Endothelial cell of umbilical vein (primary cell): ENCODE measurements around the gene LSG1. TPM values are rescaled to one million over a fixed set of nuclear protein-coding genes. Genes with fewer than 3 reads are reported as not detected.

Source experiments
- BruUV-seq: library from RNA; stranded (reverse); fragments of 400-500 nt; replicated peaks from 2 replicates; lab custom pipeline; 2021; lab: Mats Ljungman, UMichigan
- CTCF ChIA-PET: fragments of 300-600, 350-600 bp; sonication (Branson Sonifier 250); formaldehyde crosslinking; loops from one replicate; lab custom pipeline; 2021; ENCODE audit warnings: antibody characterized with exemption, inconsistent platforms; lab: Charles Lee
- POLR2A ChIA-PET: fragments of 300-600, 350-600 bp; sonication (Branson Sonifier 250); formaldehyde crosslinking; loops from one replicate; lab custom pipeline; 2021; ENCODE audit warnings: antibody characterized with exemption, inconsistent platforms; lab: Charles Lee
- DNase-seq: peaks from one replicate; pipeline ENCODE4 v3.0.0-alpha.2; 2011; ENCODE audit warnings: low read depth, low spot score
- FAIRE-seq: peaks from 2 replicates; lab custom pipeline; 2011; peaks lifted over from hg19 to GRCh38; lab: Jason Lieb, UNC
- H2AFZ ChIP-seq: 2 replicates; pipeline ENCODE4 v1.6.0; 2012; ENCODE audit warnings: low read depth, low read length, control low read depth, inconsistent platforms
- H3K27ac ChIP-seq: 2 replicates; pipeline ENCODE4 v1.5.1; 2011; ENCODE audit warnings: low read depth, mild to moderate bottlenecking, control low read depth, low read length, moderate library complexity; ENCODE audit not compliant: insufficient read depth
- H3K27me3 ChIP-seq, 2 experiments: 2 replicates each; pipeline versions ENCODE4 v1.6.0 to v1.6.1; 2011; ENCODE audit warnings: low read length in 2 of 2, mixed read lengths in 1 of 2; ENCODE audit not compliant: control insufficient read depth in 2 of 2, insufficient read depth in 2 of 2
- H3K36me3 ChIP-seq, 2 experiments: 2 replicates in 1 of 2; 3 replicates in 1 of 2; pipeline ENCODE4 v1.5.1; 2011; ENCODE audit warnings: low read length in 2 of 2, mild to moderate bottlenecking in 1 of 2, moderate library complexity in 1 of 2; ENCODE audit not compliant: control insufficient read depth in 2 of 2, insufficient read depth in 2 of 2; ENCODE audit errors: extremely low read depth in 1 of 2
- H3K4me1 ChIP-seq: 3 replicates; pipeline ENCODE4 v1.5.1; 2011; ENCODE audit warnings: mild to moderate bottlenecking, low read length; ENCODE audit not compliant: control insufficient read depth, insufficient read depth; ENCODE audit errors: extremely low read depth
- H3K4me2 ChIP-seq: 2 replicates; pipeline ENCODE4 v1.6.1; 2011; ENCODE audit warnings: low read length, control low read depth, mixed read lengths; ENCODE audit not compliant: insufficient read depth
- H3K4me3 ChIP-seq, 3 experiments: fragments of 200-600 bp in 1 of 3; sonication (generic), shearing (Covaris generic) in 1 of 3; replicated peaks in 1 of 3; 2 replicates each; pipeline ENCODE4 v1.5.1; 2011 to 2016; ENCODE audit warnings: control low read depth in 3 of 3, low read length in 3 of 3, mild to moderate bottlenecking in 2 of 3, inconsistent platforms in 1 of 3, low read depth in 1 of 3, moderate library complexity in 1 of 3; ENCODE audit not compliant: insufficient read depth in 1 of 3
- H3K79me2 ChIP-seq: 2 replicates; pipeline ENCODE4 v1.6.0; 2012; ENCODE audit warnings: low read length, inconsistent platforms; ENCODE audit not compliant: control insufficient read depth, insufficient read depth
- H3K9ac ChIP-seq: replicated peaks from 2 replicates; pipeline ENCODE3; 2011; ENCODE audit warnings: low read length, control low read depth; ENCODE audit not compliant: insufficient read depth; ENCODE audit errors: extremely low read depth
- H3K9me1 ChIP-seq: replicated peaks from 3 replicates; pipeline ENCODE4 v1.6.0; 2011; ENCODE audit warnings: mild to moderate bottlenecking, low read length; ENCODE audit not compliant: control insufficient read depth, insufficient read depth; ENCODE audit errors: extremely low read depth
- H3K9me3 ChIP-seq: replicated peaks from 2 replicates; pipeline ENCODE4 v1.5.1; 2012; ENCODE audit warnings: low read length, inconsistent platforms; ENCODE audit not compliant: control insufficient read depth, insufficient read depth
- H4K20me1 ChIP-seq: replicated peaks from 2 replicates; pipeline ENCODE3; 2011; ENCODE audit warnings: mild to moderate bottlenecking, low read length; ENCODE audit not compliant: control insufficient read depth, insufficient read depth; ENCODE audit errors: extremely low read depth
- EZH2 ChIP-seq: IDR thresholded peaks from 2 replicates; pipeline ENCODE4 v1.6.1; 2012; ENCODE audit warnings: borderline replicate concordance, low read depth, mild to moderate bottlenecking, moderate library complexity, low read length, inconsistent platforms; ENCODE audit not compliant: severe bottlenecking
- FOS ChIP-seq: IDR thresholded peaks from 2 replicates; pipeline ENCODE4 v1.6.1; 2011; ENCODE audit warnings: mild to moderate bottlenecking, low read length, moderate library complexity, borderline replicate concordance; ENCODE audit not compliant: insufficient read depth
- GATA2 ChIP-seq: IDR thresholded peaks from 2 replicates; pipeline ENCODE4 v1.7.0; 2011; ENCODE audit warnings: low read depth, mild to moderate bottlenecking, moderate library complexity, mixed read lengths, low read length; ENCODE audit not compliant: insufficient read length, insufficient read depth
- JUN ChIP-seq: IDR thresholded peaks from 2 replicates; pipeline ENCODE4 v1.6.1; 2011; ENCODE audit warnings: borderline replicate concordance, low read depth; ENCODE audit not compliant: insufficient read length, insufficient read depth
- MYC ChIP-seq: IDR thresholded peaks from one replicate; pipeline ENCODE4 v1.6.1; 2011; ENCODE audit warnings: mild to moderate bottlenecking, low read depth, low read length
- POLR2A ChIP-seq: IDR thresholded peaks from 2 replicates; pipeline ENCODE4 v1.6.1; 2012; ENCODE audit warnings: low read depth, mild to moderate bottlenecking, control low read depth, low read length
- POLR2AphosphoS5 ChIP-seq: IDR thresholded peaks from 2 replicates; pipeline ENCODE4 v1.6.1; 2012; ENCODE audit warnings: low read depth, mild to moderate bottlenecking, control low read depth, low read length, moderate library complexity; ENCODE audit not compliant: insufficient read depth
- dilution Hi-C: fragments of 300-500 bp; cut with MboI; formaldehyde crosslinking; loops from one replicate; pipeline ENCODE4 v1.15.0; 2019; ENCODE audit warnings: low sequenced_read_pairs; ENCODE audit not compliant: extremely low pct_ligation_motif_present
- intact Hi-C: fragments of 100-400 bp; cut with micrococcal nuclease; formaldehyde crosslinking; loops from one replicate; pipeline ENCODE4 v1.10.0; 2022
- polyA plus RNA-seq, 4 experiments: library from polyadenylated mRNA; depleted of rRNA in 3 of 4; stranded (reverse) in 3 of 4; unstranded in 1 of 4; fragments of >200 nt; gene quantifications; 2 replicates each; pipeline versions ENCODE4 v1.2.1 to v1.2.3, GENCODE V29; 2011 to 2012; ENCODE audit warnings: missing spikeins in 1 of 4
- total RNA-seq: library from RNA; stranded (reverse); gene quantifications from 2 replicates; pipeline ENCODE4 v1.2.3, GENCODE V29; 2021
- TF ChIP-seq, protein P1 (sequence below): IDR thresholded peaks from 2 replicates; pipeline ENCODE4 v1.6.1; 2011; ENCODE audit not compliant: insufficient read depth, insufficient read length
- TF ChIP-seq, protein P2 (sequence below), 2 donors: IDR thresholded peaks; 1 replicate in 1 of 2; 2 replicates in 1 of 2; pipeline ENCODE4 v1.5.1; 2011; ENCODE audit warnings: low read length in 2 of 2, mild to moderate bottlenecking in 2 of 2, moderate library complexity in 2 of 2, control low read depth in 1 of 2, inconsistent platforms in 1 of 2, low read depth in 1 of 2; ENCODE audit not compliant: insufficient read depth in 1 of 2; ENCODE audit errors: extremely low read depth in 1 of 2

LSG1 gene
- total and polyA plus RNA-seq, 2 donors (not counting 3 experiments of a cell fraction or from before 2014, with no cell fraction given), result 50.0 to 52.7 TPM

DNA sequence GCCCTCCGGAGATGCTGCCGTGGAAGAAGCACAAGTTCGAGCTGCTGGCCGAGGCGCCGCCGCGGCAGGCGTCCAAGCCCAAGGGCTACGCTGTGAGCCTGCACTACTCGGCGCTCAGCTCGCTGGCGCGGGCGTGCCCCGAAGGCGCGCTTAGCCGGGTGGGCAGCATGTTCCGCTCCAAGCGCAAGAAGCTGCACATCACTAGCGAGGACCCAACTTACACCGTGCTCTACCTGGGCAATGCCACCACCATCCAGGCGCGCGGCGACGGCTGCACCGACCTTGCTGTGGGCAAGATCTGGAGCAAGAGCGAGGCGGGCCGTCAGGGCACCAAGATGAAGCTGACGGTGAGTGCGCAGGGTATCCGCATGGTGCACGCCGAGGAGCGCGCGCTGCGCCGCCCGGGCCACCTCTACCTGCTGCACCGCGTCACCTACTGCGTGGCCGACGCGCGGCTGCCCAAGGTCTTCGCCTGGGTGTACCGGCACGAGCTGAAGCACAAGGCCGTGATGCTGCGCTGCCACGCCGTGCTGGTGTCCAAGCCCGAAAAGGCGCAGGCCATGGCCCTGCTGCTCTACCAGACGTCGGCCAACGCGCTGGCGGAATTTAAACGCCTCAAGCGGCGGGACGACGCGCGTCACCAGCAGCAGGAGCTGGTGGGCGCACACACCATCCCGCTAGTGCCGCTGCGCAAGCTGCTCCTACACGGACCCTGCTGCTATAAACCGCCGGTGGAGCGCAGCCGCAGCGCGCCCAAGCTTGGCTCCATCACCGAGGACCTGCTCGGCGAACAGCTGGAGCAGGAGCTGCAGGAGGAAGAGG, 15.0 kb upstream of the LSG1 start:
- peak; percentile 30 for TF ChIP-seq POLR2AphosphoS5
- TF ChIP-seq, protein P1, sequence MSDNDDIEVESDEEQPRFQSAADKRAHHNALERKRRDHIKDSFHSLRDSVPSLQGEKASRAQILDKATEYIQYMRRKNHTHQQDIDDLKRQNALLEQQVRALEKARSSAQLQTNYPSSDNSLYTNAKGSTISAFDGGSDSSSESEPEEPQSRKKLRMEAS, result no peak
- Histone ChIP-seq H3K9ac (peak overlapping the region; percentile 90), H3K4me3 (peak overlapping the region; percentile 89 to 94 (median 90)), H3K27ac (peak overlapping the region; percentile 76), H4K20me1 (peaks cover 3% of the 10 kb centered on the region), H3K4me2 (peak overlapping the region; percentile 0), H3K9me3 (no peaks in the 10 kb centered on the region), H3K4me1 (peaks cover 33% of the 10 kb centered on the region), H3K9me1 (no peaks in the 10 kb centered on the region), H3K79me2 (peaks cover 41% of the 10 kb centered on the region), H2AFZ (no peak overlapping the region), H3K36me3 (peaks cover 20 to 25% of the 10 kb centered on the region in 2 experiments), H3K27me3 (no peaks in the 10 kb centered on the region)
- ChIA-PET POLR2A (interaction anchor here (0.6 to 4.7 kb wide), 21 partner anchors 15 to 583 kb away, joined by 3 to 35 read pairs (median 4); partner anchors contain the start of genes LSG1 and XXYLT1), CTCF (interaction anchor here (1.0 to 3.7 kb wide), 13 partner anchors 15 to 583 kb away, joined by 3 to 20 read pairs (median 5); partner anchors contain the start of gene LSG1)
- dilution Hi-C loops, result loop anchor here (10.0 to 25.0 kb wide), 2 partner anchors 425 to 558 kb away; no protein-coding TSS in a partner anchor
- no TSS peak for BruUV-seq
- intact Hi-C loops, result loop anchor here (10.0 kb wide), 1 partner anchor 318 kb away; no protein-coding TSS in a partner anchor
- DNase-seq (peak; percentile 44), FAIRE-seq (no peak)

DNA sequence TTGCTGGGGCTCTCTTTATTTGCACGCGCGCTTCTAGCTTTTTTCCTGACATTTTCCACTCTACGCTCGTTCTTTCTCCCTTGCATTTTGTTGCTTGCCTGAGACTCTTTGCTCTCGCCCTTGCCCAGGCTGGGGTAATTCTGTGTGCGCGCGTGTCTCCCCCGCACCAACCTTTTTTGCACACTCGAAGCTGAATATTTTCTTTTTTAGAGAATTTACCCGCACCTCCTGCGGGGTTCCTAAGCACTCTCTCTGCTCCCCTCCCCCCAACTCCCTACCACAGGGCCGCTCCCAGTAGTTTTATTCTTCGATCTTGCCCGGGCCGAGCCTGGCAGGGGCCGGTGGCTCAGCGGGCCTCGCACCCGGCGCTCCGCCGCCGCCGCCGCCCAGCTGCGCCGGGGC, 14.4 kb upstream of the LSG1 start:
- TSS peak; percentile 46 for BruUV-seq
- intact Hi-C loops, result loop anchor here (10.0 kb wide), 1 partner anchor 318 kb away; no protein-coding TSS in a partner anchor
- Histone ChIP-seq H3K4me2 (no peak overlapping the region), H3K4me3 (peak overlapping the region; percentile 89 to 94 (median 90)), H3K27ac (peak overlapping the region; percentile 76), H2AFZ (no peak overlapping the region), H3K4me1 (peaks cover 33% of the 10 kb centered on the region), H3K79me2 (peaks cover 41% of the 10 kb centered on the region), H3K9me3 (no peaks in the 10 kb centered on the region), H4K20me1 (peaks cover 3% of the 10 kb centered on the region), H3K9me1 (no peaks in the 10 kb centered on the region), H3K27me3 (no peaks in the 10 kb centered on the region), H3K9ac (peak overlapping the region; percentile 90), H3K36me3 (peaks cover 20 to 25% of the 10 kb centered on the region in 2 experiments)
- FAIRE-seq (no peak), DNase-seq (no peak)
- CTCF ChIA-PET, result interaction anchor here (1.0 to 3.7 kb wide), 7 partner anchors 15 to 584 kb away, joined by 3 to 20 read pairs (median 8); partner anchors contain the start of gene LSG1
- POLR2A ChIA-PET, result interaction anchor here (0.7 to 4.7 kb wide), 15 partner anchors 14 to 584 kb away, joined by 3 to 35 read pairs (median 4); partner anchors contain the start of genes LSG1 and XXYLT1
- TF ChIP-seq POLR2AphosphoS5 (no peak), POLR2A (no peak), FOS (no peak), JUN (no peak), GATA2 (no peak), EZH2 (no peak), MYC (no peak)
- TF ChIP-seq, protein P1, result no peak
- TF ChIP-seq, protein P2, sequence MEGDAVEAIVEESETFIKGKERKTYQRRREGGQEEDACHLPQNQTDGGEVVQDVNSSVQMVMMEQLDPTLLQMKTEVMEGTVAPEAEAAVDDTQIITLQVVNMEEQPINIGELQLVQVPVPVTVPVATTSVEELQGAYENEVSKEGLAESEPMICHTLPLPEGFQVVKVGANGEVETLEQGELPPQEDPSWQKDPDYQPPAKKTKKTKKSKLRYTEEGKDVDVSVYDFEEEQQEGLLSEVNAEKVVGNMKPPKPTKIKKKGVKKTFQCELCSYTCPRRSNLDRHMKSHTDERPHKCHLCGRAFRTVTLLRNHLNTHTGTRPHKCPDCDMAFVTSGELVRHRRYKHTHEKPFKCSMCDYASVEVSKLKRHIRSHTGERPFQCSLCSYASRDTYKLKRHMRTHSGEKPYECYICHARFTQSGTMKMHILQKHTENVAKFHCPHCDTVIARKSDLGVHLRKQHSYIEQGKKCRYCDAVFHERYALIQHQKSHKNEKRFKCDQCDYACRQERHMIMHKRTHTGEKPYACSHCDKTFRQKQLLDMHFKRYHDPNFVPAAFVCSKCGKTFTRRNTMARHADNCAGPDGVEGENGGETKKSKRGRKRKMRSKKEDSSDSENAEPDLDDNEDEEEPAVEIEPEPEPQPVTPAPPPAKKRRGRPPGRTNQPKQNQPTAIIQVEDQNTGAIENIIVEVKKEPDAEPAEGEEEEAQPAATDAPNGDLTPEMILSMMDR (IDR thresholded peaks at IDR 0.05; ENCODE audit: extremely low read depth in 1 of 2, insufficient read depth in 1 of 2, low read depth in 1 of 2, low read length in 2 of 2), result no peak
- dilution Hi-C loops, result loop anchor here (10.0 to 25.0 kb wide), 2 partner anchors 426 to 558 kb away; no protein-coding TSS in a partner anchor
